Ovary (tissue), 9 donors: ENCODE measurements around the gene ERC1. TPM values are rescaled to one million over a fixed set of nuclear protein-coding genes. Genes with fewer than 3 reads are reported as not detected.

Experiments
- DNase-seq, 5 donors: peaks; one replicate each; pipeline ENCODE4 v3.0.0-alpha.2; 2019 to 2020
- H3K27ac ChIP-seq, 2 donors: fragments of 200-600 bp; one replicate each; pipeline versions ENCODE4 v1.5.1 to v1.8.0; 2019 to 2022
- H3K27me3 ChIP-seq: fragments of 200-600 bp; one replicate; pipeline ENCODE4 v1.8.0; 2022
- H3K36me3 ChIP-seq: fragments of 200-600 bp; sonication (generic); one replicate; pipeline ENCODE4 v1.5.1; 2019
- H3K4me1 ChIP-seq: one replicate; pipeline ENCODE4 v1.8.1; 2013; ENCODE audit warnings: mild to moderate bottlenecking, moderate library complexity; ENCODE audit not compliant: insufficient read depth
- H3K4me3 ChIP-seq: fragments of 200-600 bp; sonication (generic); one replicate; pipeline ENCODE4 v1.5.1; 2017
- H3K9me3 ChIP-seq, 2 donors: fragments of 200-600 bp in 1 of 2; sonication (generic) in 1 of 2; one replicate each; pipeline versions ENCODE4 v1.5.1 to v1.8.1; 2013 to 2019; ENCODE audit warnings: mild to moderate bottlenecking in 1 of 2, moderate library complexity in 1 of 2
- CTCF ChIP-seq, 3 donors: fragments of 450-650 bp in 2 of 3; fragments of 200-600 bp in 1 of 3; IDR thresholded peaks; one replicate each; pipeline versions ENCODE4 v1.5.1 to v1.8.0; 2016 to 2022; ENCODE audit warnings: antibody characterized with exemption in 3 of 3, mild to moderate bottlenecking in 1 of 3
- EP300 ChIP-seq: sonication (generic); formaldehyde crosslinking; IDR thresholded peaks from one replicate; pipeline ENCODE4 v1.6.1; 2017; ENCODE audit warnings: antibody characterized with exemption
- POLR2A ChIP-seq: fragments of 450-650 bp; IDR thresholded peaks from one replicate; pipeline ENCODE4 v1.6.1; 2017; ENCODE audit warnings: antibody characterized with exemption, mild to moderate bottlenecking, moderate library complexity
- WGBS, 3 donors: extraction: QIAGEN DNeasy Blood & Tissue Kit in 1 of 3; methylation state at CpG; one replicate each; pipeline versions ENCODE4 v1.1.5 to v1.1.7; 2013 to 2017; 5-methylcytosine and 5-hydroxymethylcytosine counted together
- intact Hi-C, 4 donors: fragments of 100-400 bp; cut with DNase I; formaldehyde crosslinking; loops; one replicate each; pipeline versions ENCODE4 v1.11.0 to v1.15.1; 2022 to 2023
- polyA plus RNA-seq, 2 donors: library from polyadenylated mRNA; stranded (reverse); fragments of 200-250 nt in 1 of 2; fragments of 350-450 nt in 1 of 2; fragmentation: Illumina TruSeq in 1 of 2; extraction: RNeasy Lipid Tissue Mini Kit (QIAGEN cat#74804) in 1 of 2; gene quantifications; one replicate each; pipeline ENCODE4 v1.2.3, GENCODE V29; 2013 to 2014
- total RNA-seq, 7 donors: library from RNA; depleted of rRNA in 2 of 7; stranded (reverse); fragments of >200 nt in 2 of 7; fragmentation: NEBNext Ultra II Directional in 3 of 7; extraction: Animal tissue kit (Norgen Biotek cat#: 25700) in 3 of 7; gene quantifications; one replicate each; pipeline versions ENCODE4 v1.1.0 to v1.2.4, GENCODE V29; 2016 to 2023
- donor health status: DM: no; HTN: no; CAD: no; lungs with moderate emphysema.
- donor health status: DM: no; HTN: no; CAD: no.
- donor health status: Bipolar disorder and iron deficiency.
- donor health status: DM: yes; HTN: yes; CAD: no.
- donor health status: DM: no; HTN: no; CAD: no.
- donor health status: DM: yes; HTN: yes; CAD: no.

The ERC1 gene
- total and polyA plus RNA-seq, 9 donors, result 10.4 to 65.2 (median 51.6) TPM

DNA sequence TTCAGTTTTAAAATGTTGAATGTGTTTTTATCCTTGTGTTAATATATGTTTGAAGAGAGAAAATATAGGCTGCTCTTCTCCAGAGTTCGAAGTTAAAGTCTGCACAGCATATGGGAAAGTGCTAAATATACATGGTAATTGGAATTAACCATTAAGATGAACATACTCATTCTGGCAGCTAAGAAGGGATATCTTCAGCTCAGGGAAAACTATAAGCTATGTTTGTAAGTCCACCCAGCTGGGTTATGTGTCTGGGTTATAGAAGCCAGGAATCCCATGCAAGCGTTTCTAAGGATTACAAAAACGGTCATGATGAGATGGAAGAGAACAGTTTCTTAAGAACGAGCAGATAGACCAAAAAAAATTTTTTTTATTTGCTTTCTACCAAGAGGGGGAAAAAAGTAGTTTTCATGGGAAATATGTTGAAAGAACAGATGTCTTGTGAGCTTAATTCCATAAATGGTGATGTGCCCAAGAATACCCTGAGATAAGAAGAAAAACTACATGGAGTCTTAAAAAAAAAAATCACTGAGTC is 404.5 kb downstream of the ERC1 start:
- 63 to 72% (median 65%) methylated on average over 4 of the region's 4 CpGs for WGBS, 3 donors
- intact Hi-C loops, result no loop called here
- Histone ChIP-seq H3K9me3 (peaks cover 0 to 6% of the 10 kb centered on the region in 2 donors), H3K4me3 (no peak overlapping the region), H3K36me3 (no peaks in the 10 kb centered on the region), H3K27ac (no peak overlapping the region), H3K4me1 (peaks cover 2% of the 10 kb centered on the region), H3K27me3 (no peaks in the 10 kb centered on the region)
- DNase-seq, result no peak
- TF ChIP-seq CTCF (IDR thresholded peaks at IDR 0.05) (no peak), POLR2A (no peak), EP300 (no peak)

DNA sequence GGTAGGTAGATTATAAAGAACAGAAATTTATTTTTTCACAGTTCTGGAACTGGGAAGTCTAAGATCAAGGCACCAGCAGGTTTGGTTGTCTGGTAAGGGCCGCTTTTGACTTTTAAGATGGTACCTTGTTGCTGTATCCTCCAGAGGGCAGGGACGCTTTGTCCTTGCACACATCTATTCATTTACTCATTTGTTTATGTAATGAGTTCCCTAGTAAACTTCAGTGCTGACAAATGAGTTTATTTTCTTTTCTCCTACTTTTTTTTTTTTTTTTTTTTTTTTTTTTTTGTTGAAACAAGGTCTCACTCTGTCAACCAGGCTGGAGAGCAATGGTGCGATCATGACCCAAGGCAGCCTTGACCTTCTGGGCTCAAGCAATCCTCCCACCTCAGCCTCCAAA is 407.6 kb downstream of the ERC1 start:
- H3K36me3 ChIP-seq, result no peaks in the 10 kb centered on the region
- H3K4me3 ChIP-seq, result no peak overlapping the region
- 96 to 99% (median 98%) methylated on average over 3 of the region's 3 CpGs for WGBS, 3 donors
- no peaks in the 10 kb centered on the region for H3K27me3 ChIP-seq
- no peak overlapping the region for H3K27ac ChIP-seq
- H3K9me3 ChIP-seq, result no peaks in the 10 kb centered on the region
- peaks cover 2% of the 10 kb centered on the region for H3K4me1 ChIP-seq
- TF ChIP-seq POLR2A (no peak), EP300 (no peak), CTCF (IDR thresholded peaks at IDR 0.05) (no peak)
- no peak for DNase-seq
- intact Hi-C loops, result no loop called here

GRCh38 chr12:1401891-1402290 is 410.9 kb downstream of the ERC1 start:
- no peaks in the 10 kb centered on the region for H3K4me1 ChIP-seq
- 93 to 100% (median 97%) methylated on average over 3 of the region's 3 CpGs for WGBS, 3 donors
- no peak overlapping the region for H3K27ac ChIP-seq
- TF ChIP-seq EP300, result no peak
- H3K9me3 ChIP-seq, result no peaks in the 10 kb centered on the region
- no peak for DNase-seq
- intact Hi-C loops, result loop anchor here in 1 of 4 donors (10.0 kb wide), 1 partner anchor 1603 kb away; no protein-coding TSS in a partner anchor
- no peak overlapping the region for H3K4me3 ChIP-seq
- no peaks in the 10 kb centered on the region for H3K36me3 ChIP-seq
- no peaks in the 10 kb centered on the region for H3K27me3 ChIP-seq

- H3K9me3 ChIP-seq, result no peaks in the 10 kb centered on the region
- H3K4me1 ChIP-seq, result no peaks in the 10 kb centered on the region
- intact Hi-C loops, result loop anchor here in 1 of 4 donors (10.0 kb wide), 1 partner anchor 1601 kb away; no protein-coding TSS in a partner anchor
- WGBS, 3 donors, result 93 to 96% (median 94%) methylated on average over 4 of the region's 4 CpGs
- no peak overlapping the region for H3K4me3 ChIP-seq
- no peak for DNase-seq
- no peak for TF ChIP-seq POLR2A
- no peak for TF ChIP-seq EP300
- no peak for TF ChIP-seq CTCF (IDR thresholded peaks at IDR 0.05)
- no peak overlapping the region for H3K27ac ChIP-seq
- no peaks in the 10 kb centered on the region for H3K36me3 ChIP-seq
- H3K27me3 ChIP-seq, result no peaks in the 10 kb centered on the region
These were observed 412.4 kb downstream of the ERC1 start for GRCh38 chr12:1403417-1403816.

DNA sequence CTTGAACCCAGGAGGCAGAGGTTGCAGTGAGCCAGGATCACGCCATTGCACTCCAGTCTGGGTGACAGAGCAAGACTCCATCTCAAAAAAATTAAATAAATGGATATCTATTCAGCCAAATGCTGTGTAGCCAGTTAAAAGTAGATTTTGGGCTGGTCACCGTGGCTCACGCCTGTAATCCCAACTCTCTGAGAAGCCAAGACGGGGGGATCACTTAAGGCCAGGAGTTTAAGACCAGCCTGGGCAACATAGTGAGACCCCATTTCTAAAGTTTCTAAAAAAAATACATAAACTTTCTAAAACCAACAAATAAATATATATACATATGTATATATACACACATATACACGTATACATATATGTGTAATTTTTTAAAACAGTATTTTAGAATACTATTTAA is 414.6 kb downstream of the ERC1 start:
- intact Hi-C loops, result loop anchor here in 1 of 4 donors (10.0 kb wide), 1 partner anchor 1599 kb away; no protein-coding TSS in a partner anchor
- no peak for TF ChIP-seq CTCF (IDR thresholded peaks at IDR 0.05)
- no peak for TF ChIP-seq POLR2A
- no peak for TF ChIP-seq EP300
- no peak for DNase-seq
- H3K27ac ChIP-seq, result no peak overlapping the region
- H3K4me1 ChIP-seq, result no peaks in the 10 kb centered on the region
- no peaks in the 10 kb centered on the region for H3K27me3 ChIP-seq
- H3K36me3 ChIP-seq, result no peaks in the 10 kb centered on the region
- H3K9me3 ChIP-seq, result no peaks in the 10 kb centered on the region
- no peak overlapping the region for H3K4me3 ChIP-seq
- WGBS, 3 donors, result 96 to 98% (median 97%) methylated on average over 5 of the region's 5 CpGs
